ENCODE measurements around the gene NCBP1.

The NCBP1 gene

GRCh38 chr9:97706246-97706645 lies 72.6 kb downstream of the NCBP1 start:
- Histone ChIP-seq H2AFZ (ENCODE audit: low read depth) (no peak overlapping the region), H3K4me1 (ENCODE audit: low read depth, poor library complexity, severe bottlenecking) (peaks cover 44% of the 10 kb centered on the region), H3K36me3 (ENCODE audit: insufficient read depth) (no peaks in the 10 kb centered on the region), H3K9ac (no peak overlapping the region), H3K4me3 (IDR thresholded peaks at IDR 0.05; ENCODE audit: insufficient read depth, low read depth, low read length) (no peak overlapping the region), H4K20me1 (ENCODE audit: insufficient read depth) (no peaks in the 10 kb centered on the region), H3K79me2 (ENCODE audit: insufficient read depth, low read depth) (no peaks in the 10 kb centered on the region), H3K27ac (no peak overlapping the region), H3K27me3 (ENCODE audit: insufficient read depth, low read depth) (peaks cover 4% of the 10 kb centered on the region; the same call in 1 of the 2 replicates), H3K4me2 (no peak overlapping the region)
- TF ChIP-seq CTCF (conservative IDR thresholded peaks at IDR 0.05; ENCODE audit: low read depth, low read length), result no peak

- Histone ChIP-seq H3K27me3 (ENCODE audit: insufficient read depth, low read depth) (peaks cover 4% of the 10 kb centered on the region; the same call in 1 of the 2 replicates), H2AFZ (ENCODE audit: low read depth) (no peak overlapping the region), H4K20me1 (ENCODE audit: insufficient read depth) (no peaks in the 10 kb centered on the region), H3K4me1 (ENCODE audit: low read depth, poor library complexity, severe bottlenecking) (peaks cover 7% of the 10 kb centered on the region), H3K4me3 (IDR thresholded peaks at IDR 0.05; ENCODE audit: insufficient read depth, low read depth, low read length) (no peak overlapping the region), H3K79me2 (ENCODE audit: insufficient read depth, low read depth) (no peaks in the 10 kb centered on the region), H3K9ac (no peak overlapping the region), H3K4me2 (no peak overlapping the region), H3K27ac (no peak overlapping the region), H3K36me3 (ENCODE audit: insufficient read depth) (no peaks in the 10 kb centered on the region)
- peak; percentile 89 for TF ChIP-seq CTCF (conservative IDR thresholded peaks at IDR 0.05; ENCODE audit: low read depth, low read length)
These were observed 77.0 kb downstream of the NCBP1 start for GRCh38 chr9:97710356-97711222.

- Histone ChIP-seq H3K36me3 (ENCODE audit: insufficient read depth) (no peaks in the 10 kb centered on the region), H3K27me3 (ENCODE audit: insufficient read depth, low read depth) (no peaks in the 10 kb centered on the region; the same call in 1 of the 2 replicates), H2AFZ (ENCODE audit: low read depth) (no peak overlapping the region), H3K4me3 (IDR thresholded peaks at IDR 0.05; ENCODE audit: insufficient read depth, low read depth, low read length) (no peak overlapping the region), H3K27ac (no peak overlapping the region), H3K4me1 (ENCODE audit: low read depth, poor library complexity, severe bottlenecking) (peaks cover under 1% of the 10 kb centered on the region), H3K9ac (no peak overlapping the region), H3K4me2 (no peak overlapping the region), H4K20me1 (ENCODE audit: insufficient read depth) (no peaks in the 10 kb centered on the region), H3K79me2 (ENCODE audit: insufficient read depth, low read depth) (no peaks in the 10 kb centered on the region)
- no peak for TF ChIP-seq CTCF (conservative IDR thresholded peaks at IDR 0.05; ENCODE audit: low read depth, low read length)
These were observed 77.6 kb downstream of the NCBP1 start for GRCh38 chr9:97711223-97711626.

- TF ChIP-seq CTCF (conservative IDR thresholded peaks at IDR 0.05; ENCODE audit: low read depth, low read length), result no peak
- no peak overlapping the region for H2AFZ ChIP-seq (ENCODE audit: low read depth)
- H3K4me2 ChIP-seq, result no peak overlapping the region
- no peaks in the 10 kb centered on the region for H3K36me3 ChIP-seq (ENCODE audit: insufficient read depth)
- no peak overlapping the region for H3K9ac ChIP-seq
- no peaks in the 10 kb centered on the region for H3K4me1 ChIP-seq (ENCODE audit: low read depth, poor library complexity, severe bottlenecking)
- H3K27ac ChIP-seq, result no peak overlapping the region
- H3K4me3 ChIP-seq (IDR thresholded peaks at IDR 0.05; ENCODE audit: insufficient read depth, low read depth, low read length), result no peak overlapping the region
- H3K79me2 ChIP-seq (ENCODE audit: insufficient read depth, low read depth), result no peaks in the 10 kb centered on the region
- H4K20me1 ChIP-seq (ENCODE audit: insufficient read depth), result no peaks in the 10 kb centered on the region
- H3K27me3 ChIP-seq (ENCODE audit: insufficient read depth, low read depth), result no peaks in the 10 kb centered on the region
These were observed 80.8 kb downstream of the NCBP1 start for GRCh38 chr9:97714435-97714834.

Measured in KMS-11 (cell line).